ENCODE measurements around the gene DTYMK.

- no peak for TF ChIP-seq CTCF (IDR thresholded peaks at IDR 0.05; ENCODE audit: insufficient read depth, low read depth, low read length)
- no peak for TF ChIP-seq EZH2 (IDR thresholded peaks at IDR 0.05; ENCODE audit: insufficient read depth, low read length)
Observed at GRCh38 chr2:241675885-241676284, 10.7 kb downstream of the DTYMK start.
